ENCODE measurements around the gene STK32C.
"Not testable (repeated sequence)": the region's sequence is repeated elsewhere in the genome, so short reads cannot be mapped to it uniquely, and the experiment has no call there.

The STK32C gene

DNA sequence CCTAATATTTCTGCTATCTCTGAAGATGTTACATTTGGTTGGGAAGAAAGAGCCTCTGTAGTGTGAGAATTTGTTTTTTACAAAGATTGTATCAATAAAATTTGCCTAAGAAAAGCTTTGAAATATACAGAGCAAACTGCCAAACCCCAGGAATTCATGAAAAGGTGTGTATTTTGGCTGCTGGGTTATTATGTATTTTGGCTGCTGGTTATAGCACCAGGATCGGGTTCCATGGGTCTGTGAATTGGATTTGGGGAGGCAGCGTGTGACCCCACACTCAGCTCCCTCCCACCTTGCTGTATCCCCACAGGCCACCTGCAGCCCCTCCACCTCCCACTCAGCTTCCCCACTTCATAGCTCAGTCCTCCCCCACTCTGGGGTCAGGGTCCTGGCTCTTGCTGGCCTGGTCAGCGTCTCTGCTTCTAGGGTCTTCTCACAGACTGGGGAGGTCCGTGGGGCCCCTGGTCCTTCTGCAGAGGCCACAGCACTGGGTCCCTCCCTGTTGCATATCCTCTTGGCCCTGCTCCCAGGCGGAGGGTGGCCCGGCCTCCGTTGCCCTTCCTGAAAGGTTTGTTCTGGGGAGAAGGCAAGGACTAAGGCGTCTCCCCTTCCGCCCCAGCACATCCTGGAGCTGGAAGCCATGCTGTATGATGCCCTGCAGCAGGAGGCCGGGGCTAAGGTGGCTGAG is 145.0 kb downstream of the STK32C start:
- DNase-seq, result no peak

DNA sequence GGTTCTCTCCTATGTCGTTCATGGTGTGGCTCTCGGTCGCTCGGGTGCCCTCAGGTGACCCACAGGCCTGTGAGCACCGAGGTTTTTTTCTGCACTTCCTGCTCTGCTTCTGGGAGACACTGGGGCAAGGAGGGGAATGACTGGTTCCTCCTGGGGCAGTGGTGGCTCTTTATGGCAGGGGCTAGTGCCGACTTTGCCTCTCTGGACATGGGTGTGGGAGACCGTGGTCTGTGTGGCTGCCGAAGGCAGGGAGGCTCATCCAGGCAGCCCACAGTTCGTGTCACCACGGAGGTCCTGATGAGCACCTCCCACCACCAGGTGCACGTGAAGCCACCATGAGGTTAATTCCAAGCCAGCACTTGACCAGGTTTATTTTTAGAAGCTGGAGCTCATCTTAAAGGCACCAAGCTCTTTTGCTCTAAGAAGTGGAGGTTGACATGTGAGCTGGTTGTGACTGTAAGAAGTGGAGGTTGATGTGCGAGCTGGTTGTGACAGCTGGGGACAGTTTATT is 145.7 kb downstream of the STK32C start:
- no peak for DNase-seq

DNA sequence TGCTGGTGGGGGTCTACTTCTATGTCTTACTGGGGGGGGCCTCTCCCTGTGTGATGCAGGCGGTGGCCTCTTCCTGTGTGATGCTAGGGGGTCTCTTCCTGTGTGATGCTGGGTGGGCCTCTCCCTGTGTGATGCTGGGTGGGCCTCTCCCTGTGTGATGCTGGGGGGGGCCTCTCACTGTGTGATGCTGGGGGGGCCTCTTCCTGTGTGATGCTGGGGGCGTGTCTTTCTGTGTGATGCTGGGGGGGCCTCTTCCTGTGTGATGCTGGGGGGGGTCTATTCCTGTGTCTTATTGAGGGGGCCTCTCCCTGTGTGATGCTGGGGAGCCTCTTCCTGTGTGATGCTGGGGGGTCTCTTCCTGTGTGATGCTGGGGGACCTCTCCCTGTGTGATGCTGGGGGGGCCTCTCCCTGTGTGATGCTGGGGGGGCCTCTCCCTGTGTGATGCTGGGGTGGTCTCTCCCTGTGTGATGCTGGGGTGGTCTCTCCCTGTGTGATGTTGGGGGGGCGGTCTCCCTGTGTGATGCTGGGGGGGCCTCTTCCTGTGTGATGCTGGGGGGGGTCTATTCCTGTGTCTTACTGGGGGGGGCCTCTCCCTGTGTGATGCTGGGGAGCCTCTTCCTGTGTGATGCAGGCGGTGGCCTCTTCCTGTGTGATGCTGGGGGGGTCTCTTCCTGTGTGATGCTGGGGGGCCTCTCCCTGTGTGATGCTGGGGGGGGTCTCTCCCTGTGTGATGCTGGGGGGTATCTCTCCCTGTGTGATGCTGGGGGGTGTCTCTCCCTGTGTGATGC is 146.7 kb downstream of the STK32C start:
- DNase-seq, result not testable (repeated sequence)

DNA sequence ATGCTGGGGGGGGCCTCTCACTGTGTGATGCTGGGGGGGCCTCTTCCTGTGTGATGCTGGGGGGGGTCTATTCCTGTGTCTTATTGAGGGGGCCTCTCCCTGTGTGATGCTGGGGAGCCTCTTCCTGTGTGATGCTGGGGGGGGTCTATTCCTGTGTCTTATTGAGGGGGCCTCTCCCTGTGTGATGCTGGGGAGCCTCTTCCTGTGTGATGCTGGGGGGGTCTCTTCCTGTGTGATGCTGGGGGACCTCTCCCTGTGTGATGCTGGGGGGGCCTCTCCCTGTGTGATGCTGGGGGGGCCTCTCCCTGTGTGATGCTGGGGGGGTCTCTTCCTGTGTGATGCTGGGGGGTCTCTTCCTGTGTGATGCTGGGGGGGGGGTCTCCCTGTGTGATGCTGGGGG is 147.5 kb downstream of the STK32C start:
- DNase-seq, result not testable (repeated sequence)

DNA sequence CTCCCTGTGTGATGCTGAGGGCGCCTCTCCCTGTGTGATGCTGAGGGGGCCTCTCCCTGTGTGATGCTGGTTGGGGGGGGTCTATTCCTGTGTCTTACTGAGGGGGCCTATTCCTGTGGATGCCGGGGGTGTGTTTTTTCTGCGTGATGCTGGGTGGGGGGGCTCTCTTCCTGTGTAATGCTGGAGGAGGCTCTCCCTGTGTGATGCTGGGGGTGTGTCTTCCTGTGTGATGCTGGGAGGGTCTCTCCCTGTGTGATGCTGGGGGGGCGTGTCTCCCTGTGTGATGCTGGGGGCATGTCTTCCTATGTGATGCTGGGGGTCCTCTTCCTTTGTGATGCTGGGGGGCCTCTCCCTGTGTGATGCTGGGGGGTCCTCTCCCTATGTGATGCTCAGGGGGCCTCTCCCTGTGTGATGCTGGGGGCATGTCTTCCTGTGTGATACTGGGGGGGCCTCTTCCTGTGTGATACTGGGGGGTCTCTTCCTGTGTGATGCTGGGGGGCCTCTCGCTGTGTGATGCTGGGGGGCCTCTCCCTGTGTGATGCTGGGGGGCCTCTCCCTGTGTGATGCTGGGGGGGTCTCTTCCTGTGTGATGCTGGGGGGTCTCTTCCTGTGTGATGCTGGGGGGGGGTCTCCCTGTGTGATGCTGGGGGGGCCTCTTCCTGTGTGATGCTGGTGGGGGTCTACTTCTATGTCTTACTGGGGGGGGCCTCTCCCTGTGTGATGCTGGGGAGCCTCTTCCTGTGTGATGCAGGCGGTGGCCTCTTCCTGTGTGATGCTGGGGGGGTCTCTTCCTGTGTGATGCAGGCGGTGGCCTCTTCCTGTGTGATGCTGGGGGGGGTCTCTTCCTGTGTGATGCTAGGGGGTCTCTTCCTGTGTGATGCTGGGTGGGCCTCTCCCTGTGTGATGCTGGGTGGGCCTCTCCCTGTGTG is 148.2 kb downstream of the STK32C start:
- DNase-seq, result not testable (repeated sequence)

DNA sequence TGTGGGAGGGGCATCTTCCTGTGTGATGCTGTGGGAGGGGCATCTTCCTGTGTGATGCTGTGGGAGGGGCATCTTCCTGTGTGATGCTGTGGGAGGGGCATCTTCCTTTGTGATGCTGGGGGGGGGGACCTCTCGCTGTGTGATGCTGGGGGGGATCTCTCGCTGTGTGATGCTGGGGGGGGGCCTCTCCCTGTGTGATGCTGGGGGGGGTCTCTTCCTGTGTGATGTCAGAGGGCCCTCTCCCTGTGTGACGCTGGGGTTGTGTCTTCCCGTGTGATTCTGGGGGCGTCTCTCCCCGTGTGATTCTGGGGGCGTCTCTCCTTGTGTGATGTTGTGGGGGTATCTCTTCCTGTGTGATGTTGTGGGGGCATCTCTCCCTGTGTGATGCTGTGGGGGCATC is 148.9 kb downstream of the STK32C start:
- no peak for DNase-seq

DNA sequence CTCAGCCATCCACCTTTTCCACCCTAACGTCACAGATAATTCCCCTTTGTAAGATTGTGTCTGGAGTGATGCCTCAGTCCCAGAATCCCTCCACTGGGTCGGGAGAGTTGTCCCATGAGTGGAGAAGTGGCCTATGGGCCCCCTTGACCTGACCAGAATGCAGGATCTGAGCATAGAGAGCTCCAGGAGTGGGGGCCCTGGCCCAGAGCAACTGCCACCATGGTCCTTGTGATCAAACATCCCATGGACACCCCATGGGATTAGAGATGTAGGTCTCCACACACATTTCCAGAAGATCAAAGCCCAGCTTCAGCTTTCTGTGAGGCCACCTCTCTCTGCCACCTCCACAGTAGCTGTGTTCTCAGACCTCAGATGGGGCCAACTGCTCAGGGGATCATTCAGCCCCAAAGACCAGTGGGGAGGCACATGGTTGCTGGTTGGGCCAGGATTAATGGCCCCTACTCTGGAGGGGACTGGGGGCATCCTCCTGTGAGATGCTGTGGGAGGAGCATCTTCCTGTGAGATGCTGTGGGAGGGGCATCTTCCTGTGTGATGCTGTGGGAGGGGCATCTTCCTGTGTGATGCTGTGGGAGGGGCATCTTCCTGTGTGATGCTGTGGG is 149.5 kb downstream of the STK32C start:
- DNase-seq, result no peak
